Thoracic aorta (tissue), 2 donors: ENCODE data around the gene PTPRR. TPM values are rescaled to one million over a fixed set of nuclear protein-coding genes. Genes with fewer than 3 reads are reported as not detected.

Experiments
- ATAC-seq: fragments of 150-250 bp; one replicate; pipeline ENCODE4 v1.8.0; 2017; ENCODE audit warnings: low read depth; ENCODE audit not compliant: insufficient number of reproducible peaks, low FRiP score
- DNase-seq: peaks from one replicate; pipeline ENCODE4 v3.0.0-alpha.2; 2020; ENCODE audit warnings: low spot score
- H3K27ac ChIP-seq, 2 donors: fragments of 200-600 bp; sonication (generic); 1 replicate in 1 of 2; 2 replicates in 1 of 2; pipeline ENCODE4 v1.5.1; 2016; ENCODE audit warnings: mild to moderate bottlenecking in 2 of 2, moderate library complexity in 2 of 2
- H3K27me3 ChIP-seq: fragments of 200-600 bp; sonication (generic); replicated peaks from 2 replicates; pipeline ENCODE4 v1.6.0; 2016; ENCODE audit warnings: mild to moderate bottlenecking; ENCODE audit not compliant: insufficient read depth
- H3K36me3 ChIP-seq: fragments of 200-600 bp; sonication (generic); one replicate; pipeline ENCODE4 v1.5.1; 2016
- H3K4me1 ChIP-seq, 2 donors: fragments of 200-600 bp; sonication (generic); 1 replicate in 1 of 2; 2 replicates in 1 of 2; pipeline versions ENCODE4 v1.5.1 to v1.6.0; 2016; ENCODE audit warnings: low read depth in 2 of 2, mild to moderate bottlenecking in 1 of 2; ENCODE audit not compliant: control insufficient read depth in 1 of 2
- H3K4me3 ChIP-seq: fragments of 200-600 bp; sonication (generic); 2 replicates; pipeline ENCODE4 v1.5.1; 2016; ENCODE audit warnings: mild to moderate bottlenecking
- H3K9me3 ChIP-seq: fragments of 200-600 bp; sonication (generic); 2 replicates; pipeline ENCODE4 v1.5.1; 2016
- total RNA-seq, 2 donors: library from RNA; depleted of rRNA; stranded (reverse); fragments of >200 nt; gene quantifications; one replicate each; pipeline versions ENCODE4 v1.1.0 to v1.2.3, GENCODE V29; 2016
- TF ChIP-seq, protein P1 (sequence below): fragments of 200-600 bp; sonication (generic); IDR thresholded peaks from one replicate; pipeline ENCODE4 v1.5.1; 2019; ENCODE audit warnings: antibody characterized with exemption

PTPRR gene
- total RNA-seq, 2 donors from 2014 or later = 0.27 to 0.35 TPM

DNA sequence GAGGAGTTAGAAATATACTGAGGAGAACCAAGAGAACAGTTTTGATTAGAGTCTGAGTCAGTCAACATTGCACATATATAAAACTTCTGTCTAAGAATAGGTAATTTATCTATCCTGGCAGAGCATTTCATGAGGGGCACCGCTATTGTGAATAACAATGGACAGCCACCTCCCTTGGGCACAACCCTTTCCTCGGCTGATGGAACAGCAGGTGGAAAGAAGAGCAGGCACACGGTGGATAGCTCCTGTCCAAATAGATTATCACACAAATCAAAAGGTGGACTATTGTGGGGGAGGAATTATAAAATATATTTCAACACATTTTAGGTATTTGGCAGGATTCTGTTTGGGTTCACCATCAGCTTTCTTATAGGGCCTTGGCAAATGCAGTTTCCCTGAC is 199.3 kb downstream of the PTPRR start:
- H3K9me3 ChIP-seq = no peaks in the 10 kb centered on the region
- H3K4me3 ChIP-seq = no peak overlapping the region
- no peaks in the 10 kb centered on the region for H3K27me3 ChIP-seq
- DNase-seq = no peak
- TF ChIP-seq, protein P1, sequence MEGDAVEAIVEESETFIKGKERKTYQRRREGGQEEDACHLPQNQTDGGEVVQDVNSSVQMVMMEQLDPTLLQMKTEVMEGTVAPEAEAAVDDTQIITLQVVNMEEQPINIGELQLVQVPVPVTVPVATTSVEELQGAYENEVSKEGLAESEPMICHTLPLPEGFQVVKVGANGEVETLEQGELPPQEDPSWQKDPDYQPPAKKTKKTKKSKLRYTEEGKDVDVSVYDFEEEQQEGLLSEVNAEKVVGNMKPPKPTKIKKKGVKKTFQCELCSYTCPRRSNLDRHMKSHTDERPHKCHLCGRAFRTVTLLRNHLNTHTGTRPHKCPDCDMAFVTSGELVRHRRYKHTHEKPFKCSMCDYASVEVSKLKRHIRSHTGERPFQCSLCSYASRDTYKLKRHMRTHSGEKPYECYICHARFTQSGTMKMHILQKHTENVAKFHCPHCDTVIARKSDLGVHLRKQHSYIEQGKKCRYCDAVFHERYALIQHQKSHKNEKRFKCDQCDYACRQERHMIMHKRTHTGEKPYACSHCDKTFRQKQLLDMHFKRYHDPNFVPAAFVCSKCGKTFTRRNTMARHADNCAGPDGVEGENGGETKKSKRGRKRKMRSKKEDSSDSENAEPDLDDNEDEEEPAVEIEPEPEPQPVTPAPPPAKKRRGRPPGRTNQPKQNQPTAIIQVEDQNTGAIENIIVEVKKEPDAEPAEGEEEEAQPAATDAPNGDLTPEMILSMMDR = no peak
- no peaks in the 10 kb centered on the region for H3K36me3 ChIP-seq
- peaks cover 0 to 3% of the 10 kb centered on the region in 2 donors for H3K4me1 ChIP-seq
- no peak for ATAC-seq
- no peak overlapping the region for H3K27ac ChIP-seq

DNA sequence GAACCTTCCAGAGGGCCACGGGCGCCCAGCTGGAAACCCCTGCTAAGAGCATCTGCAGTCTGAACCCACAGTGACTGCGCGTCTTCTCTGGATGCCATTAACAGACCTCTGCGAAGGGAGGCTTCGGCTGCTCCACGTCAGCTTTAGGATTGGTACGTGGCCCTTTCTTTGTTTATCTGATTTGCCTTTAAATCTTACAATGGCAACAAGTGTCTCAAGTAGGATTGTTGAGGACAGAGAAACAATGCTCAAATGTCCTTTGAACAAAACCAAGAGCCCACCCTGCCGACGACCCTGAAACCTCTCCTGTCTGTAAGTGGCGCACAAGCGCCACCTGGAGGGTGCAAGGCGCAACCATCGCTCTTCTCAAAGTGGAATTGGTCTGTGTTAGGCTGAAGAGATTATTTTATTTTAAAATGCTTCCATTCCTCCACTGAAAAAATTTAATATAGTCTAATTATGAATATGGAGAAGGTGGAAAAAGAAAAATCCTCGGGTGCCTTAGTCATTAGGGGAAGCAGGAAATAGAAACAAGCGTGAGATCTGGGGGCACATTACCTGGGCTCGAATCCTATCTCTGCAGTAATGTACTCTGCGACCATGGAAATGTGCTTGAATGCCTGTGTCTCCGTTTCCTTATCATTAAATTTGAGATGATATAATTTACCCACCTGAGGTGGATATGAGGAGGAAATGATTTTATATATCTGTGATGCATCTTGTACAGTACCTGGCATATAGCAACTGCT is 200.7 kb downstream of the PTPRR start:
- H3K27ac ChIP-seq = no peak overlapping the region
- peak overlapping the region; percentile 63 for H3K4me3 ChIP-seq
- no peak for ATAC-seq

GRCh38 chr12:70719071-70719470 is 201.5 kb downstream of the PTPRR start:
- Histone ChIP-seq H3K36me3 (no peaks in the 10 kb centered on the region), H3K4me1 (peaks cover 0 to 3% of the 10 kb centered on the region in 2 donors), H3K4me3 (no peak overlapping the region), H3K27ac (no peak overlapping the region), H3K9me3 (no peaks in the 10 kb centered on the region), H3K27me3 (no peaks in the 10 kb centered on the region)
- DNase-seq (no peak), ATAC-seq (no peak)
- TF ChIP-seq, protein P1 = no peak

More for the DNA sequence above, 200.7 kb downstream of the PTPRR start:
- Histone ChIP-seq H3K9me3 (no peaks in the 10 kb centered on the region), H3K27me3 (no peaks in the 10 kb centered on the region), H3K4me1 (peaks cover 0 to 3% of the 10 kb centered on the region in 2 donors), H3K36me3 (no peaks in the 10 kb centered on the region)
- TF ChIP-seq, protein P1 = peak; percentile 70
- no peak for DNase-seq

GRCh38 chr12:70711831-70712230 is 208.7 kb downstream of the PTPRR start:
- Histone ChIP-seq H3K27ac (no peak overlapping the region), H3K9me3 (no peaks in the 10 kb centered on the region), H3K4me1 (no peaks in the 10 kb centered on the region), H3K36me3 (no peaks in the 10 kb centered on the region), H3K27me3 (no peaks in the 10 kb centered on the region), H3K4me3 (no peak overlapping the region)
- TF ChIP-seq, protein P1 = no peak
- ATAC-seq = no peak
- DNase-seq = no peak

DNA sequence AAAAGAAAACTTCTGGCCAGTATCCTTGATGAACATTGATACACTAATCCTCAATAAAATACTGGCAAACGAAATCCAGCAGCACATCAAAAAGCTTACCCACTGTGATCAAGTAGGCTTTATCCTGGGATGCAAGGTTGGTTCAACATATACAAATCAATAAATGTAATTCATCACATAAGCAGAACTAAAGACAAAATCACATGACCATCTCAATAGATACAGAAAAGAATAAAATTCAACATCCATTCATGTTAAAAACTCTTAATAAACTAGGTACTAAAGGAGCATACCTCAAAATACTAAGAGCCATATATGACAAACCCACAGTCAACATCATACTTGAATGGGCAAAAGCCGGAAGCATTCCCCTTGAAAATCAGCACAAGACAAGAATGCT is 211.5 kb downstream of the PTPRR start:
- ATAC-seq (no peak), DNase-seq (no peak)
- Histone ChIP-seq H3K27me3 (no peaks in the 10 kb centered on the region), H3K4me3 (no peak overlapping the region), H3K27ac (no peak overlapping the region), H3K9me3 (no peaks in the 10 kb centered on the region), H3K4me1 (no peaks in the 10 kb centered on the region), H3K36me3 (no peaks in the 10 kb centered on the region)
- TF ChIP-seq, protein P1 = no peak
